NB4 (cell line): ENCODE results near the gene NR3C1.

Experiments
- DNase-seq: peaks from one replicate; pipeline ENCODE4 v3.0.0; 2010; ENCODE audit warnings: low read depth
- H3K4me3 ChIP-seq: one replicate; pipeline ENCODE4 v1.5.1; 2011; ENCODE audit warnings: mild to moderate bottlenecking, low read depth, low read length, moderate library complexity
- MAX ChIP-seq: IDR thresholded peaks from 2 replicates; pipeline ENCODE4 v1.6.1; 2011; ENCODE audit warnings: low read depth, low read length
- MYC ChIP-seq: IDR thresholded peaks from 2 replicates; pipeline ENCODE4 v1.6.1; 2011; ENCODE audit warnings: low read depth, low read length
- POLR2A ChIP-seq: IDR thresholded peaks from 2 replicates; pipeline ENCODE4 v1.6.1; 2011; ENCODE audit warnings: mild to moderate bottlenecking; ENCODE audit not compliant: insufficient read length; ENCODE audit errors: extremely low read depth
- TF ChIP-seq, protein P1 (sequence below): IDR thresholded peaks from one replicate; pipeline ENCODE4 v1.5.1; 2012; ENCODE audit warnings: low read depth, low read length

NR3C1 gene

GRCh38 chr5:143350341-143350740 is 53.1 kb downstream of the NR3C1 start:
- no peak for DNase-seq
- TF ChIP-seq, protein P1, sequence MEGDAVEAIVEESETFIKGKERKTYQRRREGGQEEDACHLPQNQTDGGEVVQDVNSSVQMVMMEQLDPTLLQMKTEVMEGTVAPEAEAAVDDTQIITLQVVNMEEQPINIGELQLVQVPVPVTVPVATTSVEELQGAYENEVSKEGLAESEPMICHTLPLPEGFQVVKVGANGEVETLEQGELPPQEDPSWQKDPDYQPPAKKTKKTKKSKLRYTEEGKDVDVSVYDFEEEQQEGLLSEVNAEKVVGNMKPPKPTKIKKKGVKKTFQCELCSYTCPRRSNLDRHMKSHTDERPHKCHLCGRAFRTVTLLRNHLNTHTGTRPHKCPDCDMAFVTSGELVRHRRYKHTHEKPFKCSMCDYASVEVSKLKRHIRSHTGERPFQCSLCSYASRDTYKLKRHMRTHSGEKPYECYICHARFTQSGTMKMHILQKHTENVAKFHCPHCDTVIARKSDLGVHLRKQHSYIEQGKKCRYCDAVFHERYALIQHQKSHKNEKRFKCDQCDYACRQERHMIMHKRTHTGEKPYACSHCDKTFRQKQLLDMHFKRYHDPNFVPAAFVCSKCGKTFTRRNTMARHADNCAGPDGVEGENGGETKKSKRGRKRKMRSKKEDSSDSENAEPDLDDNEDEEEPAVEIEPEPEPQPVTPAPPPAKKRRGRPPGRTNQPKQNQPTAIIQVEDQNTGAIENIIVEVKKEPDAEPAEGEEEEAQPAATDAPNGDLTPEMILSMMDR, result no peak
- TF ChIP-seq MAX (no peak), POLR2A (no peak), MYC (no peak)
- no peak overlapping the region for H3K4me3 ChIP-seq

GRCh38 chr5:143349177-143349576 is 54.3 kb downstream of the NR3C1 start:
- TF ChIP-seq MAX, result no peak
- no peak for TF ChIP-seq MYC
- TF ChIP-seq POLR2A, result no peak
- TF ChIP-seq, protein P1, result no peak
- no peak for DNase-seq

GRCh38 chr5:143347698-143348344 is 55.7 kb downstream of the NR3C1 start:
- TF ChIP-seq MYC (no peak), MAX (no peak)
- TF ChIP-seq, protein P1, result no peak
- H3K4me3 ChIP-seq, result no peak overlapping the region
- DNase-seq, result no peak

More at GRCh38 chr5:143349177-143349576, 54.3 kb downstream of the NR3C1 start:
- H3K4me3 ChIP-seq, result no peak overlapping the region

DNA sequence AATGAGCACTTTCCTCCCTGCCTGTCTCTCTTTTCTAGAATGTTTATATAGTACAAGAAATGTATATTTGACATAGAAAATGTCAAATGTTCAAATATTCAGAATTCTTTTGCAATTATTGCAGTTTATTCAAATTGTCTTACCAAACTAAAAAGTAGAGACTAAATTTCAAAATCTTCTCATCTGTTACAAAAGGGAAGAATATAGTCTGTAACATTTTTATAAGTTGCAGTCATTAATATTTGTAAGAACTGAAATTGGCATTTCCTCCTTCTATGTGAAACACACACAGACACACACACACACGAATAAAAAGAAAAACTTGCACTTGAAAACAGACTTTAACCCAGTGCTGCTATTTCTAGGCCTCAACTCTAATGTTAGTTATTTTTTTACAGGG is 56.4 kb downstream of the NR3C1 start:
- no peak for TF ChIP-seq POLR2A
- no peak for TF ChIP-seq MYC
- TF ChIP-seq, protein P1, result no peak
- no peak for TF ChIP-seq MAX
- no peak overlapping the region for H3K4me3 ChIP-seq
- no peak for DNase-seq

DNA sequence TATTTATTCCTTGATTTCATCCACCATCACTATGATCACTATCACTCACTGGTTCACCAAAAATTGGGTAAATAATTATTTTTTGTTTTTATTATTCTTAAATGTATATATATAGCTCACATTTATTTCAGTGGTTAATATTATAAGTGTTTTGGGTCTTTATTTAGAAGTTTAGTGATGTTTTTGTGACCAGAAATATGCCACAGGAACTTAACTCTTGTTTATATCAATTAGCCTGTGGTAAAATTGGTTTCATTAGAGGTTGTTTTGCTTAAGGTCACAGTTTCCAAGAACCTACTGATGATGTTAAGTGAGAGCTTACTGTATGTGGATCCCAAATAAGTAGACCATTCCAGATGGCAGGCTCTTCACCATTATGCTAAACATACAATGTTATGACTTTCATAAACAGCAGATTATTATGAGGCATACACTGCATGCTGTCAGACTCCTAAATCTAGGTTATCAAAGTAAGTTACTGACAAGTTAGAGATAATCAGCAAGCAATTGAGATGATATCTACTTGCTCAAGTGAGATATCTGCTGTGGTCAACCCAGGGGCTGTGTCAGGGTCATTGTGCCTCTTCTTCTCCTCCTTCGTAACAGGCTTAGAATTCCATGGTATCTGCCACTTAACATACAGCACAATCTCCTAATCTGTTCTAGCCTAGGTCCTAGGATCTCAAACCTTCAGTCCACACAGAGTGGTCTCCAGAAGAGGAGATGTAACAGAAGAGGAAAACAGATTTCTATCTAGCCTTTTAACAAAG is 57.6 kb downstream of the NR3C1 start:
- H3K4me3 ChIP-seq, result no peak overlapping the region
- no peak for DNase-seq
- TF ChIP-seq, protein P1, result no peak
- TF ChIP-seq POLR2A (no peak), MYC (no peak), MAX (no peak)
